Measurements from ENCODE around the gene SLC8A1.
A peak's percentile ranks its signal among the peaks of the same experiment; 100 is the strongest.

SLC8A1 gene

GRCh38 chr2:40178171-40178778 is 273.6 kb downstream of the SLC8A1 start:
- no peak for DNase-seq

- no peak for DNase-seq
Measured at GRCh38 chr2:40177366-40177765, 274.5 kb downstream of the SLC8A1 start.

- DNase-seq = no peak
Measured at GRCh38 chr2:40173276-40173675, 278.6 kb downstream of the SLC8A1 start.

- DNase-seq = no peak
Measured at GRCh38 chr2:40169856-40170255, 282.0 kb downstream of the SLC8A1 start.

- DNase-seq = no peak
Measured at GRCh38 chr2:40169430-40169829, 282.5 kb downstream of the SLC8A1 start.

GRCh38 chr2:40168546-40168945 is 283.3 kb downstream of the SLC8A1 start:
- DNase-seq = no peak

GRCh38 chr2:40168032-40168431 is 283.9 kb downstream of the SLC8A1 start:
- DNase-seq = no peak

- no peak for DNase-seq
Measured at GRCh38 chr2:40166006-40166405, 285.9 kb downstream of the SLC8A1 start.

GRCh38 chr2:40165509-40165844 is 286.4 kb downstream of the SLC8A1 start:
- no peak for DNase-seq

- DNase-seq = no peak
Measured at GRCh38 chr2:40164736-40165508, 287.0 kb downstream of the SLC8A1 start.

GRCh38 chr2:40161986-40162385 is 289.9 kb downstream of the SLC8A1 start:
- no peak for DNase-seq

GRCh38 chr2:40160751-40161218 is 291.1 kb downstream of the SLC8A1 start:
- no peak for DNase-seq

GRCh38 chr2:40159333-40159732 is 292.6 kb downstream of the SLC8A1 start:
- no peak for DNase-seq

GRCh38 chr2:40158781-40159180 is 293.1 kb downstream of the SLC8A1 start:
- no peak for DNase-seq

GRCh38 chr2:40155728-40156127 is 296.2 kb downstream of the SLC8A1 start:
- DNase-seq = no peak

- no peak for DNase-seq
Measured at GRCh38 chr2:40150266-40150665, 301.6 kb downstream of the SLC8A1 start.

- peak; percentile 17 for DNase-seq
Measured at GRCh38 chr2:40148334-40148733, 303.6 kb downstream of the SLC8A1 start.

- no peak for DNase-seq
Measured at GRCh38 chr2:40147360-40147759, 304.5 kb downstream of the SLC8A1 start.

GRCh38 chr2:40144022-40144421 is 307.9 kb downstream of the SLC8A1 start:
- DNase-seq = no peak

- DNase-seq = no peak
Measured at GRCh38 chr2:40138314-40138713, 313.6 kb downstream of the SLC8A1 start.

- DNase-seq = no peak
Measured at GRCh38 chr2:40131081-40131704, 320.7 kb downstream of the SLC8A1 start.

- no peak for DNase-seq
Measured at GRCh38 chr2:40130251-40130994, 321.5 kb downstream of the SLC8A1 start.

GRCh38 chr2:40129725-40130124 is 322.2 kb downstream of the SLC8A1 start:
- DNase-seq = no peak

Data from CD4-positive, alpha-beta T cell treated with Interleukin-15 for 1 hour (primary cell).